Caki2 (cell line): ENCODE results near the gene PCSK2. TPM values are rescaled to one million over a fixed set of nuclear protein-coding genes. Genes with fewer than 3 reads are reported as not detected.

Source experiments
- DNase-seq: peaks from one replicate; pipeline ENCODE4 v3.0.0-alpha.2; 2015; ENCODE audit warnings: low read depth
- in situ Hi-C: cut with HindIII; loops from 2 replicates; pipeline ENCODE4 v1.10.0; 2016; ENCODE audit warnings: low sequenced_read_pairs, low pct_unique_long_range_greater_than_20kb, mixed read lengths
- total RNA-seq: library from RNA; depleted of rRNA; stranded (reverse); fragments of >200 nt; shearing (Covaris generic); gene quantifications from 2 replicates; pipeline ENCODE4 v1.2.3, GENCODE V29; 2014; ENCODE audit warnings: low replicate concordance

Gene PCSK2
- total RNA-seq, 1 experiment from 2014 or later, result 0.91 TPM

DNA sequence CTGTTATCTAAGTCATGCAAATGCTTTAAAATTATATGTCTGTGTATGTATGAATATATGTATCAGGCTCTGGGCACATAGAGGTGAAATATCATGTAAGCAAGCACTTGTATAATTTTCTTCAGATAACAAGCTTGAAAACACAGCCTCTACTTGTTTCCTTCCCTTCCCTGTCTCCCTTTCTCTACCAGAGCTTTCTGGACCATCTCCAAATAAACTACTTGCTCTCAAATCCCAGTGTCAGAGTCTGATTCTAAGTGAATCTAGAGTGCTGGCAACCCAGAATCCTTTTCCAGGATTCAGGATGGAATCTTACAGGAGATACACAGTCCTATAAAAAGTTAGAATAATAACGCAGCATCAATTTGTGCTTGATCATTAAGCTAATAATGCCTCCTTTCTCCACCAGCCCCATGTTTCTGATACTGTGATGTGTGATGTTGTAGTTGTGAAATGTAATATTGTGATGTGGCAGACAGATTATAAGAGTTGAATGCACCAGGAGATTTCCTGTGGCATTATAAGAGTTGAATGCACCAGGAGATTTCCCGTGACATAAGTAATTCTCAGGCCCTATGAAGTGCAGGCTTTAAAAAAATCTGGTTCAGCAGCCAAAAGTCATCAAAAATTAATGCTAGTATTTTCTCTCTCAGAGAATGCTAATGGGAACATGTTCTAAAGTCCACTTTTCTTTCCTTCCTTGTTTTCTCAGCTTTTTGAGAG is 89.6 kb downstream of the PCSK2 start:
- in situ Hi-C loops, result no loop called here
- DNase-seq, result no peak

- DNase-seq, result no peak
- in situ Hi-C loops, result no loop called here
Measured at GRCh38 chr20:17317341-17317740, 90.5 kb downstream of the PCSK2 start.

DNA sequence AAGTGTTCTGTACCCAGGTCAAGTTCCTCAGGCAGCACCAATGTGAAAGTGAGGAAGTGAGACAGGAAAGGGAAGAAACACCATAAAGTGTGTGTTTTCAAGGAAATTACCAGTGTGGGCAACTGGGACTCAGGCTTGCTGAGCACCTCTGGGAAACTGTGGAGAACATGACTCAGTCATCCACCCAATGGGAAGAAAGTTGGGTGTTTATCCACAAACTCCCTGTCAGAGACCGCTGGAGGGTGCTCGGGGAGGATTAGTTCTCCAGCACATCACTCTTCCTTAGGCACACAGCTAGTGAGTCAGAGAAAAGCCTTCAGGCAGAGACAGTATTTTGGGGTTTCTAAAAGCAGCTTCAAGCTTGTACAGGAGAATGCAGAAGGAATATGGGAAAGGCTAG is 93.6 kb downstream of the PCSK2 start:
- in situ Hi-C loops, result no loop called here
- no peak for DNase-seq

DNA sequence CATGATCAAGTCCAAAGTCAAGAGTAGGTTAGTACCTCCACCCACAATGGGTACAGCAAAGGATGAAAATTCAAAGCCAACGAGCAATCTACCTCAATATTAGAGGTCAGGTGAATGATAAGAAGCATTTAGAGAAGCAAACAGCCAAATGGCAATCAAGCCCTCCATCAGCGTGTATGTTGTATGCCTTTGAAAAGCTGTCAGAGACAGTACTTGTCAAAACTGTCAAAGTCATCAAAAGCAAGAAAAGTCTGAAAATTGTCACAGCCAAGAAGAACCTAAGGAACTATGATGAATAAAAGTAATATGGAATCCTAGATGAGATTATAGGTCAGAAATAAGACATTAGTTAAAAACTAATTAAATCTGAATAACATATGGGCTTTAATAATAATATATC is 99.3 kb downstream of the PCSK2 start:
- in situ Hi-C loops, result no loop called here

GRCh38 chr20:17327185-17328148 is 100.6 kb downstream of the PCSK2 start:
- DNase-seq, result no peak
- in situ Hi-C loops, result no loop called here

More for the DNA sequence above, 99.3 kb downstream of the PCSK2 start:
- DNase-seq, result no peak

DNA sequence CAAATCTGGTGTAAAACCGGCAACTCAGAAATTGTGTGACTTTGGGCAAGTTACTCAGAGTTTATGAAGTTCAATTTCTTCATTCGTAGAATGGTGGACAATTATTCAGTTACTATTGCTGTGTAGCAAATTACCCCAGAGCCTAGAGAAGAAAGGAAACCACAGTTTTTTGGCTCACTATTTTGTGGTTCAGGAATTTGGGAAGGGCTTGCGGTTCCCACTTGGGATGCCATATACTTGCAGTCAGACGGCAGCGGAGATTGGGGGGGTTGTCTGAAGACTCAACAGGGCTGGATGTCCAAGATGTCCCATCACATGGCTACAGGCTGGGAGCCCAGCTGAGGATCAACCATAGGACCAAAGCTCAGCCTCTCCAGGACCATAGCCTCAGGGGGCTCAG is 108.1 kb downstream of the PCSK2 start:
- in situ Hi-C loops, result no loop called here
- DNase-seq, result no peak

DNA sequence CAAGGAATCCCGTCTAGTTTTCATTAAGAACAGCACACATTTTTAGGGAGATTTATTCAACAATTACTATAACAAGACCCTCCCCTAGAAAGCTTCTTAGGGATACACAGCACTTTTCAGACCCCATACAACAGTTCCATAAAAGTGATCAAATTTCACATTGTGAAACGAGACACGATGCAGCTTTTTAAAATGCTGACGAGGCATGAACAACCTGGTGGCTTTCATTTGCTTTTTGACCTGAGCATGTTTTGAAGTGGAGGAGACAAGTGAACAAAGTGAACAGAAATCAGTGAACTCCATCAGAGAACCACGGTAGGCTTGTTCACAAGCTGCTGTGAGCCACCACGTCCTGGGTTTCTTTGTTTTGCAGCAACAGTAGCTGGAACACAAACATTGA is 112.2 kb downstream of the PCSK2 start:
- in situ Hi-C loops, result no loop called here
- no peak for DNase-seq

- DNase-seq, result no peak
- in situ Hi-C loops, result no loop called here
Measured at GRCh38 chr20:17343091-17343490, 116.3 kb downstream of the PCSK2 start.

DNA sequence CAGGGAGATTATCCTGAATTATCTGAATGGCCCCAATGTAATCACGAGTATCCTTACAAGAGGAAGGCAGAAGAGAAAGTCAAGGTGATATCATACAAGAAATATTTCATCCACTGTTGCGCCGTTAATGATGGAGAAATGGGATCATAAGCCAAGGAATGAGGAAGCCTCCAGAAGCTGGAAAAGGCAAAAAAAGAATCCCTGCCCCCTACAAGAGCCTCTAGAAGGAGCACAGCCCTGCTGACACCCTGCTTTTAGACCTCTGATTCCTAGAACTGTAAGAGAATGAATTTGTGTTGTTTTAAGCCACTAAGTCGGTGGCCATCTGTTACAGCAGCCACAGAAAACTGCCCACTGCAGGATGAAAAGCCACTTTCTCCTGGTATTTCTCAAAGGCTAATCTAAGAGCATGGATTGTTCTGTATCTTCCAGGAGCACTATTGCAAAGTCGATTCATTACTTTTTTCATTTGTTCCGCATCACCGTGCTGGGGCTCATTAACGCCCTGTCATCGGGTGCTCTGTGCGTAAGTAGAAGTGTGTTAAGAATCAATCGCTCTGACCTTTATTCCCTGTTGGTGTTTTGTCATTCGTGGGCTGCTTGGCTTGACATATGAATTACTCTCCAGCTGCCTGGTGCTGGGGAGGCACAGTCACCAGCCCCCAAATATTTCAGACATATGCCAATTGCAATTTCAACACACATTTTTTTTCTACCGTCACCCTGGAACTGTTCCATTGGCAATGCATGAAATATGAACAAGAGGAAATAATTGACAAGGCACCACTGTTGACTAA is 117.0 kb downstream of the PCSK2 start:
- no peak for DNase-seq
- in situ Hi-C loops, result no loop called here

DNA sequence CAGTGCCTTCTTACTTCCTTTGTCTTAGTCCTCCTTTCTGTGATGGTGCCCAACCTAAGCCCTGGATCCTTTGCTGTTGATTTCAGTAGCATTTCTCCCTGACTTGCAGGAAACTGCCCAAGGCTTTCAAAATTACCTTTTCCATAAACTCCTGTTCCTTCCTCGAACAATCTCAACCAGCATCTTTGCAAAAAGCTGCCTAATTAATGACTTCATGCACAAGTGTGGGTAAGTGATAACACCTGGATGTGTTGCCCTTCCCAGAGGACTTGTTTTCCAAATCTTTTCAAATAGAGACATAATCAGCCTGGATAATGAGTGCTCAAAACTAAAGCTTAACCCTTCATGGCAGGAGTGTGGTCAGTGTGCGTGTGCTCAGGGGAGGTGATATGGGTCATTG is 118.0 kb downstream of the PCSK2 start:
- in situ Hi-C loops, result no loop called here

GRCh38 chr20:17345321-17345720 is 118.5 kb downstream of the PCSK2 start:
- DNase-seq, result no peak
- in situ Hi-C loops, result no loop called here

More for the DNA sequence above, 118.0 kb downstream of the PCSK2 start:
- no peak for DNase-seq

GRCh38 chr20:17350321-17350720 is 123.5 kb downstream of the PCSK2 start:
- DNase-seq, result no peak
- in situ Hi-C loops, result no loop called here

DNA sequence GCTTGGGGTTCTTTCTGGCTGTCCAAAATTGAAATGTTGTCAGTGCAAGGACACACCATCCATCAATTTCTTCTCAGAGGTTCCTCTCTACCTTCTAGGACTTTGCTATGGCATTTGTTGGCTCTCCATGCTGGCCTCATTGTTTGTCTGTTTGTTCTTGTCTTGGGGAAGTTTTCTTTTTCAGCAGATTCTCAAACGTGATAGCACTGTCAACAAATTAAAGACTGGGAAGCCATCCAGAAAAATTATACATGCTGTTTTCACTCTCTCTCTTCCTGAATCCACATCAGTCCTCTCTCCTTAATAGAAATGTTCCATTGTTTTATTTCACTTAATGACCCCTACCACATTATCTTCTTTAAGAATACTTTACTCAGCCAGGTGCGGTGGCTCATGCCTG is 130.4 kb downstream of the PCSK2 start:
- DNase-seq, result no peak
- in situ Hi-C loops, result no loop called here

GRCh38 chr20:17358854-17359253 is 132.0 kb downstream of the PCSK2 start:
- DNase-seq, result no peak
- in situ Hi-C loops, result no loop called here

- in situ Hi-C loops, result no loop called here
- no peak for DNase-seq
Measured at GRCh38 chr20:17364681-17365080, 137.8 kb downstream of the PCSK2 start.

GRCh38 chr20:17365831-17366230 is 139.0 kb downstream of the PCSK2 start:
- in situ Hi-C loops, result no loop called here
- no peak for DNase-seq

DNA sequence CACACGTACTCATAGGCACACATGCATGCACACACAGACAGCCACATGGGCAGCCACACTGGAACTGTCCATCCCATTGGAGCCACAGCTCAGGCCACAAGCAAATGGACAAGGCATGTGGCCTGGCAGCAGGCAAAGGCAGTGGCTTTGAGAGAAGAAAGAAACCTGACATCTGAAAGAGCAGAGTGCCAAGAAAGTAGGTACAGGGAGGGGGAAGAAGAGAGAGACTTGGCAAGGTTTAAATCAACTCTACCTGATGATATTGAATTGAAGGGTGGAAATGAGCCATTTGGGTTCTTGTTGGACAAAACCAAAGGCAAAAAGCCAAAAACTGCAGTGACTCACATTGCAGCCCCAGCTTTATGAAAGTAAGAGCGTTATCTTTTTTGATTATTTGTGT is 142.7 kb downstream of the PCSK2 start:
- in situ Hi-C loops, result no loop called here
- DNase-seq, result no peak

GRCh38 chr20:17372806-17373440 is 146.1 kb downstream of the PCSK2 start:
- DNase-seq, result no peak
- in situ Hi-C loops, result no loop called here
